C4-2B (cell line): ENCODE results near the gene PRKCZ.

Source experiments
- CTCF ChIP-seq: fragments of 450-650 bp; conservative IDR thresholded peaks from 2 replicates; pipeline ENCODE4 v1.5.1; 2017; ENCODE audit warnings: mild to moderate bottlenecking
- ZFX ChIP-seq: fragments of 450-650 bp; IDR thresholded peaks from 2 replicates; pipeline ENCODE4 v1.6.1; 2017

- TF ChIP-seq CTCF (no peak), ZFX (no peak)
These were observed 181.5 kb downstream of the PRKCZ start for GRCh38 chr1:2231532-2232254.
